ENCODE measurements around the gene KCP.

Gene KCP

GRCh38 chr7:128835231-128835751 is 75.2 kb downstream of the KCP start:
- H3K27me3 ChIP-seq, result peaks cover 55% of the 10 kb centered on the region
- no peaks in the 10 kb centered on the region for H3K9me3 ChIP-seq
- no peak overlapping the region for H3K4me3 ChIP-seq (ENCODE audit: low read depth in 1 of 2, low read length in 1 of 2)
- H3K4me1 ChIP-seq (ENCODE audit: control insufficient read depth in 1 of 2, insufficient read depth in 1 of 2, low read depth in 1 of 2, low read length in 1 of 2), result peaks cover 5 to 12% of the 10 kb centered on the region in 2 experiments
- TF ChIP-seq CTCF (IDR thresholded peaks at IDR 0.05), result no peak
- no peaks in the 10 kb centered on the region for H3K36me3 ChIP-seq
- H3K27ac ChIP-seq, result no peak overlapping the region

- H3K27me3 ChIP-seq, result peaks cover 68% of the 10 kb centered on the region
- H3K27ac ChIP-seq, result no peak overlapping the region
- H3K9me3 ChIP-seq, result no peaks in the 10 kb centered on the region
- H3K4me3 ChIP-seq (ENCODE audit: low read depth in 1 of 2, low read length in 1 of 2), result no peak overlapping the region
- no peak for TF ChIP-seq CTCF (IDR thresholded peaks at IDR 0.05)
- no peaks in the 10 kb centered on the region for H3K36me3 ChIP-seq
- peaks cover 8 to 16% of the 10 kb centered on the region in 2 experiments for H3K4me1 ChIP-seq (ENCODE audit: control insufficient read depth in 1 of 2, insufficient read depth in 1 of 2, low read depth in 1 of 2, low read length in 1 of 2)
These were observed 76.6 kb downstream of the KCP start for GRCh38 chr7:128833946-128834325.

DNA sequence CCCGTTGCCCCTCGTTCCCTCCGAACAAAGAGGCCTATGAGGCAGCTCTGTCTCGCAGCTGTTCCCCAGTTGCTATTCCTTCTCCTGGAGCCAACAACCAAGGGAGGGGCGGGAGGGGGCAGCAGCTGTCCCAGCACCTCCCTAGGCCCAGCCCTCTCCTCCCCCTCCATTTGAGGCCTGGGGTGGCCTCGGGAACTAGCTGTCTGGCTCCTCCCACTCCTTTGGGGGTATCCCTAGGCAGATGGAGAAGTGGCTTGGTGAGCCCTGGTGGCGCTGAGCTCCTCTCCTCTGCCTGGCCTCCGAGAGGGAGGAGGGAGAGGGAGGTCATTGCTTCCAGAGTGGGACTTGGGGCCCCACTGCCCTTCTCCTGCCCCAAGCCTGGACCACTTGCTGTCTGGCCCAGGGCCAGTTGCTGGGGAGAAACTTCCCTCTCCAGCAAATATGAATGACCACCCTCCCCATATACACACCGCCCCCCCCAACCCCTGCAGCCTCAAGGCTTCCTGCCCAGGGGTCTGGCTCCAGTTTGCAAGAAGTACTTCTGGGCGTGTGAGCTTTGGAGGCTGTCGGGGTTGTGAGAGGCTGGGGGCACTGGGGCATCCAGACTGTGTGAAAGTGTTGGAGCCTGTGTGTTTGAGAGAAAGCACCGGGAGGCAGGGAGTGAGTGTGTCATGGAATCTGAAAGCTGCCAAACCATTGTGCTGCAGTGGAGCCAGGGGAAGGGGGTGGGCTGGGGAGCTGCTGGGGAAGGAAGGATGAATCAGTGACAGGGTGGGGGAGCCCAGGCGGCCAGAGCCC is 77.2 kb downstream of the KCP start:
- Histone ChIP-seq H3K4me1 (ENCODE audit: control insufficient read depth in 1 of 2, insufficient read depth in 1 of 2, low read depth in 1 of 2, low read length in 1 of 2) (peaks cover 8 to 16% of the 10 kb centered on the region in 2 experiments), H3K9me3 (no peaks in the 10 kb centered on the region), H3K4me3 (ENCODE audit: low read depth in 1 of 2, low read length in 1 of 2) (no peak overlapping the region), H3K36me3 (no peaks in the 10 kb centered on the region), H3K27me3 (peaks cover 74% of the 10 kb centered on the region), H3K27ac (no peak overlapping the region)
- TF ChIP-seq CTCF (IDR thresholded peaks at IDR 0.05), result no peak

- Histone ChIP-seq H3K9me3 (no peaks in the 10 kb centered on the region), H3K27me3 (peaks cover 80% of the 10 kb centered on the region), H3K4me3 (ENCODE audit: low read depth in 1 of 2, low read length in 1 of 2) (no peak overlapping the region), H3K36me3 (no peaks in the 10 kb centered on the region), H3K4me1 (ENCODE audit: control insufficient read depth in 1 of 2, insufficient read depth in 1 of 2, low read depth in 1 of 2, low read length in 1 of 2) (peaks cover 8 to 16% of the 10 kb centered on the region in 2 experiments), H3K27ac (no peak overlapping the region)
- no peak for TF ChIP-seq CTCF (IDR thresholded peaks at IDR 0.05)
These were observed 77.7 kb downstream of the KCP start for GRCh38 chr7:128832880-128833147.

- no peak for TF ChIP-seq CTCF (IDR thresholded peaks at IDR 0.05)
- Histone ChIP-seq H3K4me1 (ENCODE audit: control insufficient read depth in 1 of 2, insufficient read depth in 1 of 2, low read depth in 1 of 2, low read length in 1 of 2) (peaks cover 8 to 16% of the 10 kb centered on the region in 2 experiments), H3K36me3 (no peaks in the 10 kb centered on the region), H3K4me3 (ENCODE audit: low read depth in 1 of 2, low read length in 1 of 2) (no peak overlapping the region), H3K9me3 (no peaks in the 10 kb centered on the region), H3K27me3 (peaks cover 85% of the 10 kb centered on the region), H3K27ac (no peak overlapping the region)
These were observed 78.3 kb downstream of the KCP start for GRCh38 chr7:128831994-128832879.

Measured in neutrophil (primary cell).